Gastrocnemius medialis (tissue), 4 donors: Measurements from ENCODE around the gene XXYLT1. TPM values are rescaled to one million over a fixed set of nuclear protein-coding genes. Genes with fewer than 3 reads are reported as not detected.
A peak's percentile ranks its signal among the peaks of the same experiment; 100 is the strongest.

ENCODE experiments used
- ATAC-seq, 2 donors: fragments of 150-250 bp; one replicate each; pipeline ENCODE4 v1.9.1; 2016
- DNase-seq, 2 donors: peaks; one replicate each; pipeline ENCODE4 v3.0.0-alpha.2; 2019
- H3K27ac ChIP-seq, 4 donors: fragments of 200-600 bp; sonication (generic); 1 replicate in 1 of 4; 2 replicates in 3 of 4; pipeline ENCODE4 v1.5.1; 2016 to 2018; ENCODE audit warnings: mild to moderate bottlenecking in 2 of 4, moderate library complexity in 1 of 4
- H3K27me3 ChIP-seq, 3 donors: fragments of 200-600 bp; sonication (generic) in 2 of 3; 1 replicate in 1 of 3; 2 replicates in 2 of 3; pipeline versions ENCODE4 v1.5.1 to v1.6.0; 2016 to 2019; ENCODE audit warnings: mild to moderate bottlenecking in 1 of 3, moderate library complexity in 1 of 3
- H3K36me3 ChIP-seq, 2 donors: fragments of 200-600 bp; sonication (generic) in 1 of 2; one replicate each; pipeline ENCODE4 v1.5.1; 2017 to 2018
- H3K4me1 ChIP-seq, 2 donors: fragments of 200-600 bp; sonication (generic) in 1 of 2; one replicate each; pipeline ENCODE4 v1.5.1; 2016 to 2017; ENCODE audit warnings: mild to moderate bottlenecking in 2 of 2
- H3K4me3 ChIP-seq, 4 donors: fragments of 200-600 bp; sonication (generic) in 3 of 4; 1 replicate in 1 of 4; 2 replicates in 3 of 4; pipeline ENCODE4 v1.5.1; 2016 to 2019; ENCODE audit warnings: mild to moderate bottlenecking in 2 of 4
- H3K9me3 ChIP-seq, 3 donors: fragments of 200-600 bp; sonication (generic) in 2 of 3; 1 replicate in 1 of 3; 2 replicates in 2 of 3; pipeline ENCODE4 v1.5.1; 2016 to 2019
- POLR2A ChIP-seq, 2 donors: fragments of 450-650 bp; IDR thresholded peaks; one replicate each; pipeline ENCODE4 v1.6.1; 2017; ENCODE audit warnings: antibody characterized with exemption in 2 of 2, mild to moderate bottlenecking in 2 of 2, moderate library complexity in 2 of 2
- in situ Hi-C, 4 donors: fragments of 200-750 bp; cut with MboI; loops; one replicate each; pipeline versions ENCODE4 v1.15.0 to v1.8.0; 2017; ENCODE audit warnings: low sequenced_read_pairs in 4 of 4
- intact Hi-C: fragments of 100-400 bp; cut with DNase I; formaldehyde crosslinking; loops from one replicate; pipeline ENCODE4 v1.15.1; 2023; ENCODE audit warnings: low total_unique reads
- total RNA-seq, 4 donors: library from RNA; depleted of rRNA; stranded (reverse); fragments of >200 nt; gene quantifications; one replicate each; pipeline versions ENCODE4 v1.1.0 to v1.2.3, GENCODE V29; 2016
- TF ChIP-seq, protein P1 (sequence below), 5 experiments: fragments of 450-650 bp in 3 of 5; fragments of 200-600 bp in 2 of 5; sonication (generic) in 2 of 5; IDR thresholded peaks in 4 of 5; conservative IDR thresholded peaks in 1 of 5; 1 replicate in 4 of 5; 2 replicates in 1 of 5; pipeline ENCODE4 v1.5.1; 2016 to 2019; ENCODE audit warnings: antibody characterized with exemption in 5 of 5, mild to moderate bottlenecking in 3 of 5, moderate library complexity in 3 of 5

The XXYLT1 gene
- total RNA-seq, 4 donors from 2014 or later: 0.87 to 3.1 (median 1.3) TPM

DNA sequence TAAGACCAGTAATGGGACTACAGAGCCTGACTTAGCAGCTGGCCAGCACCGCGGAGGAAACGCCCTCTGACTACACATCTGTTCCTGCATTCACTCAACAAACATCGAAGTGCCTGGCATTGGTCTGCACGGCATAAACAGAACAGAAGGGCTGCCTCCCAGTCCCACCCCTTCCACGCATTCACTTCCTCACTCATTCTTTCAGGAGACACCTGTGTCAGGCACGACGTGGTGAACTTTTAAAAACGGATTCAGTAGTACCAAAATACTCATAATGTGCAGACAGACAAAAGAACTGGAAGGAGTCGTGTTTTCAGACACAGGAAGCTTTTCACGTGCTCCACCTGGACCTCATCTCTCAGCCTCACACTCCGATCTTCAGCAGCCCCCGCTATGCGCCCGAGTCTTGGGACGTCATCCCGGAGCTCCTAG, 123.3 kb downstream of the XXYLT1 start:
- H3K4me3 ChIP-seq: peak overlapping the region in 3 of 4 donors; percentile 5 to 35 (median 26)

DNA sequence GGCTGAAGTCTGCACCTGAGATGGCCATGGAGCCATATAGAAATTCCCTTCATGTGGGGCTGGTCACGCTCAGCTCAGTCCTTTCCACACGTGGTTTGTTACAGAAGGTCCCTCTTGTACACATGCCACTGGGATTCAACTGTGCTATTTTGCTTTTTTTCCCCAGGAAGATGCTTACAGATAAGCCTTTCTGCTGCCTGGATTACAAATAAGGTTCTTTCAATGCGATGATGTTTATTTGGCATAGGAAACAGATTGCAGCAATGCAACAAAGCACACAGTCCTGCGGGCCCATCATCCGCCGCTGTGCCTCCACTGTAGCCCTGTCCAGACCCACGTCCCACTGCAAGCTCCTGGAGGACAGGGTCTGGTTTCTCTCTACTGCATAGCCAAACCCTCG, 124.8 kb downstream of the XXYLT1 start:
- intact Hi-C loops (no loop called here), in situ Hi-C loops (loop anchor here in 1 of 4 donors (25.0 kb wide), 1 partner anchor 366 kb away; no protein-coding TSS in a partner anchor)
- Histone ChIP-seq H3K27ac (no peak overlapping the region), H3K36me3 (no peaks in the 10 kb centered on the region), H3K27me3 (no peaks in the 10 kb centered on the region), H3K4me1 (peaks cover 4 to 18% of the 10 kb centered on the region in 2 donors), H3K4me3 (no peak overlapping the region), H3K9me3 (no peaks in the 10 kb centered on the region)
- ATAC-seq (no peak), DNase-seq (no peak)
- TF ChIP-seq POLR2A (IDR thresholded peaks at IDR 0.05): no peak
- TF ChIP-seq, protein P1, sequence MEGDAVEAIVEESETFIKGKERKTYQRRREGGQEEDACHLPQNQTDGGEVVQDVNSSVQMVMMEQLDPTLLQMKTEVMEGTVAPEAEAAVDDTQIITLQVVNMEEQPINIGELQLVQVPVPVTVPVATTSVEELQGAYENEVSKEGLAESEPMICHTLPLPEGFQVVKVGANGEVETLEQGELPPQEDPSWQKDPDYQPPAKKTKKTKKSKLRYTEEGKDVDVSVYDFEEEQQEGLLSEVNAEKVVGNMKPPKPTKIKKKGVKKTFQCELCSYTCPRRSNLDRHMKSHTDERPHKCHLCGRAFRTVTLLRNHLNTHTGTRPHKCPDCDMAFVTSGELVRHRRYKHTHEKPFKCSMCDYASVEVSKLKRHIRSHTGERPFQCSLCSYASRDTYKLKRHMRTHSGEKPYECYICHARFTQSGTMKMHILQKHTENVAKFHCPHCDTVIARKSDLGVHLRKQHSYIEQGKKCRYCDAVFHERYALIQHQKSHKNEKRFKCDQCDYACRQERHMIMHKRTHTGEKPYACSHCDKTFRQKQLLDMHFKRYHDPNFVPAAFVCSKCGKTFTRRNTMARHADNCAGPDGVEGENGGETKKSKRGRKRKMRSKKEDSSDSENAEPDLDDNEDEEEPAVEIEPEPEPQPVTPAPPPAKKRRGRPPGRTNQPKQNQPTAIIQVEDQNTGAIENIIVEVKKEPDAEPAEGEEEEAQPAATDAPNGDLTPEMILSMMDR (IDR thresholded peaks at IDR 0.05 in 4 of 5, conservative IDR thresholded peaks at IDR 0.05 in 1 of 5): no peak

More for the DNA sequence above, 123.3 kb downstream of the XXYLT1 start:
- in situ Hi-C loops (loop anchor here in 1 of 4 donors (25.0 kb wide), 1 partner anchor 365 kb away; no protein-coding TSS in a partner anchor), intact Hi-C loops (no loop called here)
- Histone ChIP-seq H3K27ac (peak overlapping the region in 3 of 4 donors; percentile 77 to 78 (median 78)), H3K36me3 (no peaks in the 10 kb centered on the region), H3K9me3 (no peaks in the 10 kb centered on the region), H3K27me3 (no peaks in the 10 kb centered on the region), H3K4me1 (peaks cover 5 to 26% of the 10 kb centered on the region in 2 donors)
- TF ChIP-seq POLR2A (IDR thresholded peaks at IDR 0.05): no peak
- TF ChIP-seq, protein P1 (IDR thresholded peaks at IDR 0.05 in 4 of 5, conservative IDR thresholded peaks at IDR 0.05 in 1 of 5): no peak
- DNase-seq (peak in 1 of 2 donors; percentile 37), ATAC-seq (peak in 1 of 2 donors; percentile 34)

DNA sequence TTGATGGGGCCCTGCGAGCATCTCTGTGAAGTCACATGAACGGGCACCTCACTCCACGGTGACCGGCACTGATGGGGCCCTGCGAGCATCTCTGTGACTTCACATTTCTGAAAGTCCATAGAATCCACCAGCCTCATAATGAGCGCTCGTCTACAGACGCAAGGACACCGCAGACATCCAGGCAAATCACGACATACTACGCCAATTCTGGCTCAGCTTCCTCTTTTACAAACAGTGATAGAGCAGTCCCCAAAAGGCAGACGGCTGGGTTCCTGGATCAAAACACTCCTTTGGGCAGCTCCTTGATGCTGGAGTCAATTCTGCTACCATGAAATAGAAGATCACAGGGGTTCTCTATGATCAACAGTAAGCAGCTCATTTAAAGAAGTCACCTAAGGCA, 125.4 kb downstream of the XXYLT1 start:
- in situ Hi-C loops: loop anchor here in 1 of 4 donors (25.0 kb wide), 1 partner anchor 367 kb away; no protein-coding TSS in a partner anchor
- no peak overlapping the region for H3K4me3 ChIP-seq
- H3K27me3 ChIP-seq: no peaks in the 10 kb centered on the region
- DNase-seq (no peak), ATAC-seq (no peak)
- no peak overlapping the region for H3K27ac ChIP-seq
- H3K9me3 ChIP-seq: no peaks in the 10 kb centered on the region
- intact Hi-C loops: no loop called here
- peaks cover 0 to 15% of the 10 kb centered on the region in 2 donors for H3K4me1 ChIP-seq
- H3K36me3 ChIP-seq: no peaks in the 10 kb centered on the region
- TF ChIP-seq POLR2A (IDR thresholded peaks at IDR 0.05): no peak
- TF ChIP-seq, protein P1 (IDR thresholded peaks at IDR 0.05 in 4 of 5, conservative IDR thresholded peaks at IDR 0.05 in 1 of 5): no peak

DNA sequence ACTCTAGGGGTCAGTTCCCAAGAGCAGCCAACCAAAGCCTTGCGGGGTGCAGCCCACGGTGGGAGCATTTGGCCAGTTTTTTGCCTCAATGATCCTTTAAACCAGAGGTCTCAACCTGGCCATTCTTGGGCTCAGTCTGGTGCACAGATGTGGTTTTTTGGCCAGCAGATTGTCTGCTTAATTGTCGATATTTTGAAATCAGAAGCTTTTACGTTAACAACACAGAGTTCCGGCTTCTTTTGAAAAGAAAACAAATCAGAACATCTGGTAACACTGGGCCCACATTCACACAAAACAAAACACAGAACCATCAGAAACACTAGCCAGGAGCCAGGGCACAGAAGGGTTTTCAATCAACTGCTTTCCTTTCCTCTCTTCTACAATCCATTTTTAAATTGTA, 127.7 kb downstream of the XXYLT1 start:
- Histone ChIP-seq H3K4me3 (no peak overlapping the region), H3K36me3 (no peaks in the 10 kb centered on the region), H3K27ac (no peak overlapping the region), H3K9me3 (no peaks in the 10 kb centered on the region), H3K4me1 (no peaks in the 10 kb centered on the region), H3K27me3 (no peaks in the 10 kb centered on the region)
- intact Hi-C loops: no loop called here
- no peak for TF ChIP-seq POLR2A (IDR thresholded peaks at IDR 0.05)
- TF ChIP-seq, protein P1 (IDR thresholded peaks at IDR 0.05 in 4 of 5, conservative IDR thresholded peaks at IDR 0.05 in 1 of 5): no peak
- no peak for ATAC-seq
- in situ Hi-C loops: loop anchor here in 1 of 4 donors (25.0 kb wide), 1 partner anchor 369 kb away; no protein-coding TSS in a partner anchor
- no peak for DNase-seq
